BE2C (cell line): ENCODE data around the gene DLG2.

Experiments
- DNase-seq: peaks from one replicate; pipeline ENCODE4 v3.0.0-alpha.2; 2020
- H3K27me3 ChIP-seq: fragments of 250-450 bp; sonication (Bioruptor Pico); 2 replicates; pipeline ENCODE4 v1.5.1; 2020; ENCODE audit warnings: mild to moderate bottlenecking
- H3K36me3 ChIP-seq: fragments of 250-450 bp; sonication (Bioruptor Pico); 2 replicates; pipeline ENCODE4 v1.5.1; 2020; ENCODE audit warnings: mild to moderate bottlenecking
- H3K4me1 ChIP-seq: fragments of 250-450 bp; sonication (Bioruptor Pico); 2 replicates; pipeline ENCODE4 v1.5.1; 2020
- H3K4me3 ChIP-seq: 2 replicates; pipeline ENCODE4 v1.5.1; 2011; ENCODE audit warnings: low read depth, low read length
- H3K9me3 ChIP-seq: fragments of 250-450 bp; sonication (Bioruptor Pico); 2 replicates; pipeline ENCODE4 v1.5.1; 2020
- TF ChIP-seq, protein P1 (sequence below): IDR thresholded peaks from 2 replicates; pipeline ENCODE4 v1.5.1; 2012; ENCODE audit warnings: mild to moderate bottlenecking, low read depth, low read length

DLG2 gene

DNA sequence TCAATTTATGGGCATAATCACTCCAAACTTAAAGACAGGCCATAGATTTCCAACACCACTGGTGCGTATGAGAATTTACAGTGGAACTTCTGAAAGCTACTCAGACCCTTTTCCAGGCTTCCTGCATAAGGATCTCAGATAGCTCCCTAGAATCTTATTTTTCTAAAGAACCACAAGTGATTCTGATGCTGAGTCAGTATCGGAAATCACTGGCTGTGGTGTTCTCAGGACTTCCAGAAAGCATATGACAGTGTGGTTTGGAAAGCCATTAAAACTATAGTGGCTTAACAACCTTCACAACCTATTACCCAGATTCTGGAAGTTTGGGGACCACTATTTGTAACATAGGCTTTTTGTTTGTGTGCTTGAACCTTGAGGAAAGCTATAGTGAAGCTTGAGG, 756.0 kb downstream of the DLG2 start:
- no peaks in the 10 kb centered on the region for H3K4me1 ChIP-seq
- no peaks in the 10 kb centered on the region for H3K9me3 ChIP-seq
- H3K27me3 ChIP-seq, result 0 out of 2 replicates have a peak, but pooled peaks cover 3% of the 10 kb centered on the region
- TF ChIP-seq, protein P1, sequence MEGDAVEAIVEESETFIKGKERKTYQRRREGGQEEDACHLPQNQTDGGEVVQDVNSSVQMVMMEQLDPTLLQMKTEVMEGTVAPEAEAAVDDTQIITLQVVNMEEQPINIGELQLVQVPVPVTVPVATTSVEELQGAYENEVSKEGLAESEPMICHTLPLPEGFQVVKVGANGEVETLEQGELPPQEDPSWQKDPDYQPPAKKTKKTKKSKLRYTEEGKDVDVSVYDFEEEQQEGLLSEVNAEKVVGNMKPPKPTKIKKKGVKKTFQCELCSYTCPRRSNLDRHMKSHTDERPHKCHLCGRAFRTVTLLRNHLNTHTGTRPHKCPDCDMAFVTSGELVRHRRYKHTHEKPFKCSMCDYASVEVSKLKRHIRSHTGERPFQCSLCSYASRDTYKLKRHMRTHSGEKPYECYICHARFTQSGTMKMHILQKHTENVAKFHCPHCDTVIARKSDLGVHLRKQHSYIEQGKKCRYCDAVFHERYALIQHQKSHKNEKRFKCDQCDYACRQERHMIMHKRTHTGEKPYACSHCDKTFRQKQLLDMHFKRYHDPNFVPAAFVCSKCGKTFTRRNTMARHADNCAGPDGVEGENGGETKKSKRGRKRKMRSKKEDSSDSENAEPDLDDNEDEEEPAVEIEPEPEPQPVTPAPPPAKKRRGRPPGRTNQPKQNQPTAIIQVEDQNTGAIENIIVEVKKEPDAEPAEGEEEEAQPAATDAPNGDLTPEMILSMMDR, result no peak
- no peak overlapping the region for H3K4me3 ChIP-seq
- no peaks in the 10 kb centered on the region for H3K36me3 ChIP-seq
- DNase-seq, result no peak

DNA sequence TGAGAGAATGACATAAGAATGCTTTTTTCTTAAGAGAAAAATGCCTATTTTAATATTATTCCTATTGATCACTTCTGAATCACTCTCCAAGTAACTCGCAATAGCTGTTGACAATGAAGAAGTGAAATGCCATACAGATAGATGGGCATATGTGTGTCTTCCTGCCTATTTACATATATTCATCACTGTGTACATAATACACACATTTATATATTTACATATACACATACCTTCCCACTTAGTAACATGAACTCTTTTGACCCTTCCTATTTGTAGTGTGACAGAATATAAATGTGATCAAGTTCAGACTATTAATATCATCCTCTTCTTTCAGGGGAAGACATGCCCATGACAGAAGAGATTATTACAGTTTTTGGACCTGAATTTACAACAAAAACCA, 756.7 kb downstream of the DLG2 start:
- no peak for DNase-seq
- no peaks in the 10 kb centered on the region for H3K9me3 ChIP-seq
- H3K4me1 ChIP-seq, result no peaks in the 10 kb centered on the region
- no peaks in the 10 kb centered on the region for H3K36me3 ChIP-seq
- H3K4me3 ChIP-seq, result no peak overlapping the region
- H3K27me3 ChIP-seq, result 0 out of 2 replicates have a peak, but pooled peaks cover 3% of the 10 kb centered on the region
- TF ChIP-seq, protein P1, result no peak

DNA sequence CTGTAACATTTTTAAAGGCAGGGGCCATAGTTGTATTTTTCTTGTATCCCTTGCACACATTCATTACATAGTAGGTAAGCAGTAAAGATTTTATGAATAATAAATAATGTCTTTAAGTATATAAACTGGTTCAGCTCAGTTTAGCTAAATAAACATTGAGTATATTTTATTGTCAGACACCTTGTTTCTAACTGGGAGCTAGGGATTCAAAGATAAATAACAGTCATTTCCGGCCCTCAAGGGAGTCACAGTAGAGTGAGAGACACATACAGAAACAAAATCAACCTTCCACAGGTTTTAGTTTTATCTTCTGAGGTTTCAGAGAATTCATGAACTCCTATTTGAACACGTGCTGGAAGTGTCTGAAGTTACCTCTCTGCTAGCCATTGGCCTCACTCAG, 760.2 kb downstream of the DLG2 start:
- Histone ChIP-seq H3K4me1 (no peaks in the 10 kb centered on the region), H3K27me3 (0 out of 2 replicates have a peak, but pooled peaks cover 3% of the 10 kb centered on the region), H3K36me3 (no peaks in the 10 kb centered on the region), H3K4me3 (no peak overlapping the region), H3K9me3 (no peaks in the 10 kb centered on the region)
- no peak for DNase-seq
- TF ChIP-seq, protein P1, result no peak

DNA sequence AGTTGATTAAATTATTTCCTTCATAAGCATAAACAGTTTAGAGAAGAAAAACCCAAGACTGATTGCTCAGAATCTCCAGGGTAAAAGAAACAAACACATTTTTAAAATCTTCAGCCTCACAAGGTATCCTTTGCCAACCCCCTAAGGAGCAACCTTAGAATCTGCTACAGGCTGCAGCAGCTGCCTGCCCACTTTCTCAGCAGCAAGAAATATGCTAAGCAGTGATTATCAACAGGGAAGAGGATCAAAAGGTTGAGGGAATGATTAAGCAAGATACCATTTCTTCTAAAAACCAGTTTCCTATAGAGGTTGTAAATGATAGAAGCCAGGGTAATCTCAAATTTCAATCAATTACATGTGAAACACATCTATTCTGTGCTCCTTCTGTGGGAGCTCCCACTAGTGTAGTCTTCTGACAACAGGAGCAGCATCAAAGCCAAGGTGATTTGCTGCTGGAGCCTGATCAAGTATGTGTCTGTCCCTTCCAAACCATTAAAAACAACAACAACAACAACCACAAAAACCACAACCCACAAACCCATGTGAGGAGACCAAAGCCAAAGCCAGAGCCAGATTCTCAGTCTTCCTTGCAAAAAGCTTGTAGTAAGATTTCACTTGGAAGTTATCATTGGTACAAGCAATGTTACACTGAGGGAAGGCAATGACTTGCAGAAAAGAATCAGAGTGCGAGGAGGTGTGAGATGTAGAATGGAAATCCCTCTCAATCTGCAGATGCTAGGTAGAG, 761.2 kb downstream of the DLG2 start:
- no peaks in the 10 kb centered on the region for H3K36me3 ChIP-seq
- H3K9me3 ChIP-seq, result no peaks in the 10 kb centered on the region
- DNase-seq, result no peak
- TF ChIP-seq, protein P1, result no peak
- no peaks in the 10 kb centered on the region for H3K4me1 ChIP-seq
- no peak overlapping the region for H3K4me3 ChIP-seq
- H3K27me3 ChIP-seq, result 0 out of 2 replicates have a peak, but pooled peaks cover 3% of the 10 kb centered on the region

DNA sequence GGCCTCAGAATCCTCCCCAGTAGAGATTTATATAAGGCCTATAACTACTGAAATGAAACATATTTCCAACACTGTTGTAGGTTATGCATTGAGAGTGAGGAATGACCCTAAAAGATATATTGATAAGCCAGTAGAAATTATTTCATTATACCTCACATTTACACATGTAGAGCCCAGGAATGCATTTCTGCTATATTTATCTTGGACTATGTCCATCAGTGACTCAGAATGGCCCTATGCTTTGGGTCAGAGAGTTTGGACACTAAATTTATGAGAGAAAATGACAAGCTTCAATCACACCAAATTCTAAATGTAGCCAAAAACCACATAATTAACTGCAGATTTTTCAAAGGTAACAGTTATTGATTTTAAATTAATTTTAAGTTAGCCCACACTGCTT, 761.9 kb downstream of the DLG2 start:
- H3K4me1 ChIP-seq, result no peaks in the 10 kb centered on the region
- TF ChIP-seq, protein P1, result no peak
- H3K4me3 ChIP-seq, result no peak overlapping the region
- DNase-seq, result no peak
- H3K9me3 ChIP-seq, result no peaks in the 10 kb centered on the region
- H3K27me3 ChIP-seq, result 0 out of 2 replicates have a peak, but pooled peaks cover 3% of the 10 kb centered on the region
- H3K36me3 ChIP-seq, result no peaks in the 10 kb centered on the region

DNA sequence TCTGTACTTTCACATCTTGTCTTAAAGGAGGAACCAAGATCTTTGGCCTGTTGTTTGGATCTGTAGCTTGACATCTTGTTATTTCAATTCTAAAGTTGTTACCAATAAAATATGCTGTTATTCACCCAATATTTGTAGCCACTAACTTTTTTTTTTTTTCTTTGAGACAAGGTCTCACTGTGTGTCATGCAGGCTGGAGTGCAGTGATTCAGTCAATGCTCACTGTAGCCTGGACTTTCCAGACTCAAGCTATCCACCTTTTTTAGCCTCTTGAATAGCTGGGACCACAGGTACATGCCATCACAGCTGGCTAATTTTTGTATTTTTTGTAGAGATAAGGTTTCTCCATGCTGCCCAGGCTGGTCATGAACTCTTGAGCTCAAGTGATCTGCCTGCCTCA, 769.4 kb downstream of the DLG2 start:
- TF ChIP-seq, protein P1, result no peak
- no peaks in the 10 kb centered on the region for H3K27me3 ChIP-seq
- no peaks in the 10 kb centered on the region for H3K36me3 ChIP-seq
- no peaks in the 10 kb centered on the region for H3K4me1 ChIP-seq
- DNase-seq, result no peak
- H3K4me3 ChIP-seq, result no peak overlapping the region
- no peaks in the 10 kb centered on the region for H3K9me3 ChIP-seq
